Measurements from ENCODE around the gene PSME2.

GRCh38 chr14:24147761-24148428, 1.5 kb upstream of the PSME2 start:
- TF ChIP-seq CTCF (IDR thresholded peaks at IDR 0.05 in 4 of 5, conservative IDR thresholded peaks at IDR 0.05 in 1 of 5) (no peak), POLR2A (IDR thresholded peaks at IDR 0.05) (no peak)

Measured in gastrocnemius medialis (tissue), 4 donors.